ENCODE results near the gene SMC5.

DNA sequence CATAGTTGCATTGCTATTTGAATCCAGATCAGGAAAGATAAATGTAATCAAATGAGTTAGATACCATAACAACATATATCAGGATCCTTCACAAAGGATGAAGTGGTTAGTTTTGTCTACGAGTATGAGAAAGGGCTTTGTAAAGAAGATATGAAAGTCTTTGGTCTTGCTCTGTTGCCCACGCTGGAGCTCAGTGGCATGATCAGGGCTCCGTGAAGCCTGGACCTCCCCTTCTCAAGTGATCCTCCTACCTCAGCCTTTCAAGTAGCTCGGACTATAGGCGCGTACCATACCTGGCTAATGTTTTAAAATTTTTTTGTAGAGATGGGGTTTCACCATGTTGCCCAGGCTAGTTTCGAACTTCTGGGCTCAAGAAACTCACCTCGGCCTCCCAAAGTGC is 1.8 kb downstream of the SMC5 start:
- no peak for TF ChIP-seq MXI1 (IDR thresholded peaks at IDR 0.05; ENCODE audit: low read depth, low read length)
- TF ChIP-seq, protein P1, sequence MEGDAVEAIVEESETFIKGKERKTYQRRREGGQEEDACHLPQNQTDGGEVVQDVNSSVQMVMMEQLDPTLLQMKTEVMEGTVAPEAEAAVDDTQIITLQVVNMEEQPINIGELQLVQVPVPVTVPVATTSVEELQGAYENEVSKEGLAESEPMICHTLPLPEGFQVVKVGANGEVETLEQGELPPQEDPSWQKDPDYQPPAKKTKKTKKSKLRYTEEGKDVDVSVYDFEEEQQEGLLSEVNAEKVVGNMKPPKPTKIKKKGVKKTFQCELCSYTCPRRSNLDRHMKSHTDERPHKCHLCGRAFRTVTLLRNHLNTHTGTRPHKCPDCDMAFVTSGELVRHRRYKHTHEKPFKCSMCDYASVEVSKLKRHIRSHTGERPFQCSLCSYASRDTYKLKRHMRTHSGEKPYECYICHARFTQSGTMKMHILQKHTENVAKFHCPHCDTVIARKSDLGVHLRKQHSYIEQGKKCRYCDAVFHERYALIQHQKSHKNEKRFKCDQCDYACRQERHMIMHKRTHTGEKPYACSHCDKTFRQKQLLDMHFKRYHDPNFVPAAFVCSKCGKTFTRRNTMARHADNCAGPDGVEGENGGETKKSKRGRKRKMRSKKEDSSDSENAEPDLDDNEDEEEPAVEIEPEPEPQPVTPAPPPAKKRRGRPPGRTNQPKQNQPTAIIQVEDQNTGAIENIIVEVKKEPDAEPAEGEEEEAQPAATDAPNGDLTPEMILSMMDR (IDR thresholded peaks at IDR 0.05): no peak
- no peak for TF ChIP-seq FOXM1 (IDR thresholded peaks at IDR 0.05; ENCODE audit: low read depth)
- TF ChIP-seq EP300 (IDR thresholded peaks at IDR 0.05; ENCODE audit: borderline replicate concordance in 1 of 2, low read depth in 1 of 2, low read length in 1 of 2): no peak
- no peak for TF ChIP-seq MEF2A (IDR thresholded peaks at IDR 0.05; ENCODE audit: borderline replicate concordance, low read depth)
- no peak for TF ChIP-seq TEAD4 (IDR thresholded peaks at IDR 0.05; ENCODE audit: borderline replicate concordance, insufficient read depth)
- TF ChIP-seq FOXJ3 (CRISPR knock-in tag; IDR thresholded peaks at IDR 0.05): no peak
- TF ChIP-seq, protein P2, sequence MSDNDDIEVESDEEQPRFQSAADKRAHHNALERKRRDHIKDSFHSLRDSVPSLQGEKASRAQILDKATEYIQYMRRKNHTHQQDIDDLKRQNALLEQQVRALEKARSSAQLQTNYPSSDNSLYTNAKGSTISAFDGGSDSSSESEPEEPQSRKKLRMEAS (IDR thresholded peaks at IDR 0.05; ENCODE audit: low read depth): no peak
- no peak for TF ChIP-seq POLR2AphosphoS5 (IDR thresholded peaks at IDR 0.05; ENCODE audit: low read depth, low read length)
- TF ChIP-seq NFIC (IDR thresholded peaks at IDR 0.05; ENCODE audit: borderline replicate concordance): no peak
- no peak for TF ChIP-seq GABPA (IDR thresholded peaks at IDR 0.05; ENCODE audit: low read depth)
- TF ChIP-seq, protein P3, sequence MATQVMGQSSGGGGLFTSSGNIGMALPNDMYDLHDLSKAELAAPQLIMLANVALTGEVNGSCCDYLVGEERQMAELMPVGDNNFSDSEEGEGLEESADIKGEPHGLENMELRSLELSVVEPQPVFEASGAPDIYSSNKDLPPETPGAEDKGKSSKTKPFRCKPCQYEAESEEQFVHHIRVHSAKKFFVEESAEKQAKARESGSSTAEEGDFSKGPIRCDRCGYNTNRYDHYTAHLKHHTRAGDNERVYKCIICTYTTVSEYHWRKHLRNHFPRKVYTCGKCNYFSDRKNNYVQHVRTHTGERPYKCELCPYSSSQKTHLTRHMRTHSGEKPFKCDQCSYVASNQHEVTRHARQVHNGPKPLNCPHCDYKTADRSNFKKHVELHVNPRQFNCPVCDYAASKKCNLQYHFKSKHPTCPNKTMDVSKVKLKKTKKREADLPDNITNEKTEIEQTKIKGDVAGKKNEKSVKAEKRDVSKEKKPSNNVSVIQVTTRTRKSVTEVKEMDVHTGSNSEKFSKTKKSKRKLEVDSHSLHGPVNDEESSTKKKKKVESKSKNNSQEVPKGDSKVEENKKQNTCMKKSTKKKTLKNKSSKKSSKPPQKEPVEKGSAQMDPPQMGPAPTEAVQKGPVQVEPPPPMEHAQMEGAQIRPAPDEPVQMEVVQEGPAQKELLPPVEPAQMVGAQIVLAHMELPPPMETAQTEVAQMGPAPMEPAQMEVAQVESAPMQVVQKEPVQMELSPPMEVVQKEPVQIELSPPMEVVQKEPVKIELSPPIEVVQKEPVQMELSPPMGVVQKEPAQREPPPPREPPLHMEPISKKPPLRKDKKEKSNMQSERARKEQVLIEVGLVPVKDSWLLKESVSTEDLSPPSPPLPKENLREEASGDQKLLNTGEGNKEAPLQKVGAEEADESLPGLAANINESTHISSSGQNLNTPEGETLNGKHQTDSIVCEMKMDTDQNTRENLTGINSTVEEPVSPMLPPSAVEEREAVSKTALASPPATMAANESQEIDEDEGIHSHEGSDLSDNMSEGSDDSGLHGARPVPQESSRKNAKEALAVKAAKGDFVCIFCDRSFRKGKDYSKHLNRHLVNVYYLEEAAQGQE (IDR thresholded peaks at IDR 0.05; ENCODE audit: low read depth, low read length): no peak
- TF ChIP-seq RFX5 (IDR thresholded peaks at IDR 0.05; ENCODE audit: low read length): no peak
- no peak for TF ChIP-seq RAD21 (IDR thresholded peaks at IDR 0.05; ENCODE audit: low read length)
